ENCODE measurements around the gene SLC4A3.

SLC4A3 gene

DNA sequence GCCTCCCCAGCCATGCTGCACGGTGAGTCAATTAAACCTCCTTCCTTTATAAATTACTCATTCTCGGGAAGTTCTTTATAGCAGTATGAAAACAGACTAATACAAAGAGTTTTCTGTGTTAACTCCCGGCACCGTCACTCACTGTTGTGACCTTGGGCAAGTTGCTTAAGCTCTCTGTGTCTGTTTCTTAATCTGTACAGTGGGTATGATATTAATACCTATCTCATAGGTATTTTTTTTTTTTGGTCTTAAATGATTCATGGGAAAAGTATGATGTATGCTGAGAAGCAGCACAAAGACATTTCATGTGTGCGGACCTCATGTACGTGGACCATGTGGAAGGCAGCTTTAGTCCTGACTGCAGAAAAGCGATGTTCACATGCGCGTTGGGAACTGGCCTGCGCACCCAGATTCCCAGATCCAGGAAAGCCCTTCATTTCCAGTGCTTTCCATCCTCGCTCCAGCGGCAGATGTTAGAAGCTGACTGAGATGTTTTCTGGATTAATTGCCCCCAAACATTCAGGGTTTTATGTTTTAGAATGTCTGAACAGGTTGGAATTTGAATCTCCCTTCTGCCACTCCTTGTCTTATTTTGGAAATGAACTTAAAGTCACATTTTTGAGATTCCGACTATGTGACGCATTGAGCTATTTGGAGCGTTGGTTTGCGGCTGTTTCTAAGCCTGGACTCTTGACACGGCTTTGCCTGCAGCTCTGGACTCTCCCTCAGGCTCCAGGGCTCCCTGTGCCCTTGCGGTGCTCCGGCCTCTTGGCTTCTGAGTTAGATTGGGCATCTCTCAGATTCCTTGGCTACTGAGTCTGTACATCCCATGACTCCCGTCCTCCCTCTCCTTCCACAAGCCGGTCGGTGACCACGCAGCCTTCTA is 61.4 kb downstream of the SLC4A3 start:
- H3K4me3 ChIP-seq (ENCODE audit: low read depth, low read length) = no peak overlapping the region
- TF ChIP-seq CTCF (IDR thresholded peaks at IDR 0.05; ENCODE audit: borderline replicate concordance, insufficient read depth, low read depth, low read length) = no peak

DNA sequence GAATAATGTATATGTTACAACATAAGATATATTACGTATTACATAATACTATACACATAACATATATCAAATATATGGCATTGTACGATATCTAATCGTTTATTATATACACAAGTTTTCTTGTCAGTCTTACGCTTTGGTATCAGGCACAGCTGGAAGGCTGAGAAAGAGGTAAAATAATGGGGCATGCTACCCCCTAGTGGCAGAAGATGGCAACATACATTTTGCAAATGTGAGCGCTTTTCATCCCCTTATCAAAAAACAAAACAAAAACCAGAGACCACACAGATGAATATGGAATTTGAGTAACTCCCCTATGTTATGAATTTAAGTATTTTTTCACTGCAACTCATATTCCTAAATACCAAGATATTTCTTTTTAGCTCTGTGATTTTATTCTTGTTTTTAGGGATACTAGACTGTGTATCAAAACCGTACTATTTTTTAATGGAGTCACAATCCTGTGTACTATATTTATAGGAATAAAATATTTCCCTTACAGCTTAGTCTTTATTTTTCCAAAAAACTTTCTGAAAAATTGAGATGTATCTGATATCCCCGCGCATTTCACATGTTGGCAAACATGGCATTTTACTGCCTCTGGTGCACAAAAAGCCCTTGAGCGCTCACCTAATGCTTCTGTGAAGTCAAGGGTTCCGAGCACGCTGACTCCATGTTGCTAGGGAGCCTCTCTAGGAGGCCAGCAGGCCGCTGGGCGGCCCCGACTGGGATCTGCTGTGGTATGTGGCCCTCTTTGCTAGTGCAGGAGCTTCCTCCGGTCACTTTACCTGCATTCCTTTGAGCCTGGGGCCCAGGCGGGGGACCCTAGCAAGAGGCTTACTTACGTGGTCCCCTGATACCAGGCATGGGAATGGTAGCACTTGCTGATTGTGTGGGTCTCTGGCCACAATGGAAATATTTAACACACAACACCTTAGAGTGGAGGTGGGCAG is 62.5 kb downstream of the SLC4A3 start:
- H3K4me3 ChIP-seq (ENCODE audit: low read depth, low read length) = no peak overlapping the region
- peak; percentile 62; the same call in 1 of the 2 replicates for TF ChIP-seq CTCF (IDR thresholded peaks at IDR 0.05; ENCODE audit: borderline replicate concordance, insufficient read depth, low read depth, low read length)

DNA sequence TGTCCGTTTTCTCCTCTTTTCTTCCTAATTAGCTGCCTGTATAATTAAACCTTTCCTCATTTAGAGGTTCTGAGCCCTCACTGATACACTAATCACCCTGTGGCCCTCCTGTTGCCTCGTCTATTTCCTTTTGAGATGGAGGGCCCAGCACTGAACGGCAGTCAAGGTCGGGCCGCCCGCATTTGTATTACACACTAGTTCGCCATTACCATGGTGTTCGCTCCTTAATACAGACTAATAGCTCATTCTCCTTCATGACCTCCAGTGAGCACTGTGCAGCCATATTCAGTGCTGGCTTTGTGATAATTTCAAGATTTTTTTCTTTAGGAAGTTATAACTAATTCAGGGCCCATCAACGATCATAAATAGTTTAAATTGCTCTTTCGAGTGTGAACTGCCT is 64.1 kb downstream of the SLC4A3 start:
- TF ChIP-seq CTCF (IDR thresholded peaks at IDR 0.05; ENCODE audit: borderline replicate concordance, insufficient read depth, low read depth, low read length) = no peak
- H3K4me3 ChIP-seq (ENCODE audit: low read depth, low read length) = no peak overlapping the region

Measured in GM12875 (cell line).